HepG2 (cell line): ENCODE results near the gene ITK. TPM values are rescaled to one million over a fixed set of nuclear protein-coding genes. Genes with fewer than 3 reads are reported as not detected.

Source experiments
- ATAC-seq: fragments of 200-7000 bp; cut with Tn5 transposase; 3 replicates; pipeline ENCODE4 v1.9.1; 2020; ENCODE audit warnings: mild to moderate bottlenecking, moderate library complexity
- BruUV-seq: library from RNA; stranded (reverse); fragments of 400-500 nt; replicated peaks from 2 replicates; lab custom pipeline; 2021; lab: Mats Ljungman, UMichigan
- CTCF ChIA-PET: fragments of 300-600 bp; formaldehyde crosslinking; extraction: SDS; loops from one replicate; lab custom pipeline; 2021; ENCODE audit warnings: low total read pairs, inconsistent platforms, low intra/inter-chr PET ratio; lab: Yijun Ruan, JAX
- POLR2A ChIA-PET: fragments of 350-600 bp; sonication (Branson Sonifier 250); formaldehyde crosslinking; loops from one replicate; lab custom pipeline; 2020; ENCODE audit warnings: antibody characterized with exemption, inconsistent platforms; lab: Yijun Ruan, JAX
- DNase-seq: peaks from one replicate; pipeline ENCODE4 v3.0.0-alpha.2; 2015; ENCODE audit warnings: low spot score
- FAIRE-seq: peaks from 3 replicates; lab custom pipeline; 2011; peaks lifted over from hg19 to GRCh38; lab: Jason Lieb, UNC
- H2AFZ ChIP-seq: one replicate; pipeline ENCODE4 v1.6.1; 2011; ENCODE audit warnings: low read length, inconsistent platforms
- H3K27ac ChIP-seq: fragments of 300-600 bp; 3 replicates; pipeline ENCODE4 v1.8.0; 2011; ENCODE audit warnings: mixed run types, mild to moderate bottlenecking, mixed read lengths, low read length, inconsistent platforms; ENCODE audit not compliant: insufficient read depth; ENCODE audit errors: extremely low read length
- H3K27me3 ChIP-seq, 2 experiments: fragments of 200-600 bp in 1 of 2; 2 replicates in 1 of 2; 3 replicates in 1 of 2; pipeline versions ENCODE4 v1.6.0 to v1.8.0; 2011; ENCODE audit warnings: low read length in 2 of 2, mild to moderate bottlenecking in 2 of 2, moderate library complexity in 2 of 2, inconsistent platforms in 1 of 2; ENCODE audit not compliant: insufficient read depth in 2 of 2, control insufficient read depth in 1 of 2
- H3K36me3 ChIP-seq, 2 experiments: fragments of 200-600 bp in 1 of 2; replicated peaks in 1 of 2; 2 replicates in 1 of 2; 3 replicates in 1 of 2; pipeline versions ENCODE4 v1.5.1 to v1.8.0; 2011; ENCODE audit warnings: low read length in 2 of 2, inconsistent platforms in 1 of 2; ENCODE audit not compliant: insufficient read depth in 2 of 2, control insufficient read depth in 1 of 2
- H3K4me1 ChIP-seq: 2 replicates; pipeline ENCODE4 v1.5.1; 2012; ENCODE audit warnings: low read length, inconsistent platforms; ENCODE audit not compliant: insufficient read depth
- H3K4me2 ChIP-seq: 2 replicates; pipeline ENCODE4 v1.6.0; 2011; ENCODE audit warnings: low read depth, low read length, inconsistent platforms
- H3K4me3 ChIP-seq, 3 experiments: fragments of 200-600 bp in 1 of 3; sonication (generic), shearing (Covaris generic) in 1 of 3; replicated peaks in 1 of 3; 2 replicates each; pipeline ENCODE4 v1.5.1; 2011 to 2016; ENCODE audit warnings: low read length in 3 of 3, inconsistent platforms in 2 of 3, low read depth in 2 of 3, mild to moderate bottlenecking in 2 of 3, control low read depth in 1 of 3, mixed read lengths in 1 of 3; ENCODE audit not compliant: insufficient read depth in 1 of 3
- H3K79me2 ChIP-seq: one replicate; pipeline ENCODE4 v1.6.1; 2011; ENCODE audit warnings: low read length, inconsistent platforms; ENCODE audit not compliant: insufficient read depth
- H3K9ac ChIP-seq: 2 replicates; pipeline ENCODE4 v1.6.0; 2011; ENCODE audit warnings: mild to moderate bottlenecking, low read depth, low read length, inconsistent platforms; ENCODE audit not compliant: insufficient read depth
- H3K9me3 ChIP-seq: 2 replicates; pipeline ENCODE4 v1.5.1; 2012; ENCODE audit warnings: mild to moderate bottlenecking, low read length
- H4K20me1 ChIP-seq: 2 replicates; pipeline ENCODE4 v1.6.0; 2011; ENCODE audit warnings: inconsistent platforms, mild to moderate bottlenecking, low read length, moderate library complexity; ENCODE audit not compliant: insufficient read depth
- DMTF1 ChIP-seq: sonication (generic); formaldehyde crosslinking; IDR thresholded peaks from 2 replicates; pipeline ENCODE4 v1.4.0; 2020; ENCODE audit warnings: mild to moderate bottlenecking, missing genetic modification reagents
- EED ChIP-seq: sonication (generic); formaldehyde crosslinking; IDR thresholded peaks from 2 replicates; pipeline ENCODE4 v1.5.0; 2020; ENCODE audit warnings: mild to moderate bottlenecking, missing genetic modification reagents
- SRY ChIP-seq: sonication (generic); formaldehyde crosslinking; IDR thresholded peaks from 2 replicates; pipeline ENCODE4 v1.8.0; 2022; ENCODE audit warnings: mild to moderate bottlenecking, missing genetic modification reagents
- STAG1 ChIP-seq: sonication (generic); formaldehyde crosslinking; IDR thresholded peaks from 2 replicates; pipeline ENCODE4 v1.4.0; 2020; ENCODE audit warnings: missing genetic modification reagents
- TFE3 ChIP-seq: IDR thresholded peaks from 2 replicates; pipeline ENCODE4 v1.6.1; 2016
- ZMYM4 ChIP-seq: sonication (generic); formaldehyde crosslinking; IDR thresholded peaks from 2 replicates; pipeline ENCODE4 v1.8.1; 2023; ENCODE audit warnings: mild to moderate bottlenecking, missing genetic modification reagents
- ZNF121 ChIP-seq: sonication (generic); formaldehyde crosslinking; IDR thresholded peaks from 2 replicates; pipeline ENCODE4 v1.5.0; 2020; ENCODE audit warnings: mild to moderate bottlenecking, missing genetic modification reagents
- ZNF678 ChIP-seq: sonication (generic); formaldehyde crosslinking; IDR thresholded peaks from 2 replicates; pipeline ENCODE4 v1.4.0; 2020; ENCODE audit warnings: mild to moderate bottlenecking, missing genetic modification reagents
- WGBS: methylation state at CpG from one replicate; pipeline ENCODE4 v1.1.6; 2017; ENCODE audit warnings: low lambda C conversion rate; 5-methylcytosine and 5-hydroxymethylcytosine counted together
- in situ Hi-C: cut with HindIII; loops from 2 replicates; pipeline ENCODE4 v1.10.0; 2017; ENCODE audit warnings: low pct_unique_long_range_greater_than_20kb; ENCODE audit not compliant: extremely low pct_ligation_motif_present
- intact Hi-C: fragments of 100-400 bp; cut with micrococcal nuclease; formaldehyde crosslinking; loops from one replicate; pipeline ENCODE4 v1.10.0; 2022; ENCODE audit not compliant: unreplicated experiment
- polyA plus RNA-seq, 8 experiments: library from polyadenylated mRNA; depleted of rRNA in 3 of 8; stranded (reverse) in 7 of 8; unstranded in 1 of 8; fragments of >200 nt; fragmentation: Illumina TruSeq in 4 of 8; extraction: Trizol in 4 of 8; gene quantifications; 2 replicates each; pipeline versions ENCODE4 v1.2.1 to v1.2.3, GENCODE V29; 2011 to 2016; ENCODE audit warnings: low read depth in 4 of 8, missing spikeins in 1 of 8, mixed read lengths in 1 of 8; ENCODE audit not compliant: insufficient read depth in 1 of 8
- total RNA-seq, 5 experiments: library from RNA; depleted of rRNA; stranded (reverse); fragments of >200 nt; fragmentation: Illumina TruSeq; extraction: Trizol; gene quantifications; 2 replicates each; pipeline ENCODE4 v1.2.3, GENCODE V29; 2016; ENCODE audit warnings: low read depth in 1 of 5

Gene ITK
- total and polyA plus RNA-seq, 2 of the 13 experiments (the other 11 are each of a cell fraction or from before 2014, with no cell fraction given): 0.01 TPM; not detected in 1

- DNase-seq (no peak), ATAC-seq (no peak), FAIRE-seq (no peak)
- H3K4me2 ChIP-seq: no peak overlapping the region
- ChIA-PET CTCF (no interaction called here), POLR2A (no interaction called here)
- no peak for TF ChIP-seq SRY (CRISPR knock-in tag)
- TF ChIP-seq STAG1 (CRISPR knock-in tag): no peak
- no peak for TF ChIP-seq ZMYM4 (CRISPR knock-in tag)
- no peak for TF ChIP-seq ZNF678 (CRISPR knock-in tag)
- no peak for TF ChIP-seq ZNF121 (CRISPR knock-in tag)
- no peak for TF ChIP-seq TFE3 (CRISPR knock-in tag)
- TF ChIP-seq DMTF1 (CRISPR knock-in tag): no peak
- TF ChIP-seq EED (CRISPR knock-in tag): no peak
- no peaks in the 10 kb centered on the region for H3K9me3 ChIP-seq
- H2AFZ ChIP-seq: no peak overlapping the region
- intact Hi-C loops: no loop called here
- BruUV-seq: no TSS peak
- H4K20me1 ChIP-seq: no peaks in the 10 kb centered on the region
- WGBS: 34% methylated on average over 5 of the region's 5 CpGs
- H3K4me1 ChIP-seq: no peaks in the 10 kb centered on the region
- no peaks in the 10 kb centered on the region for H3K79me2 ChIP-seq
- no peaks in the 10 kb centered on the region for H3K36me3 ChIP-seq
- no peaks in the 10 kb centered on the region for H3K27me3 ChIP-seq
- H3K27ac ChIP-seq: no peak overlapping the region
- in situ Hi-C loops: no loop called here
- no peak overlapping the region for H3K9ac ChIP-seq
- no peak overlapping the region for H3K4me3 ChIP-seq
Measured at GRCh38 chr5:157221959-157222358, 41.3 kb downstream of the ITK start.
